ENCODE data around the gene LRP3.

DNA sequence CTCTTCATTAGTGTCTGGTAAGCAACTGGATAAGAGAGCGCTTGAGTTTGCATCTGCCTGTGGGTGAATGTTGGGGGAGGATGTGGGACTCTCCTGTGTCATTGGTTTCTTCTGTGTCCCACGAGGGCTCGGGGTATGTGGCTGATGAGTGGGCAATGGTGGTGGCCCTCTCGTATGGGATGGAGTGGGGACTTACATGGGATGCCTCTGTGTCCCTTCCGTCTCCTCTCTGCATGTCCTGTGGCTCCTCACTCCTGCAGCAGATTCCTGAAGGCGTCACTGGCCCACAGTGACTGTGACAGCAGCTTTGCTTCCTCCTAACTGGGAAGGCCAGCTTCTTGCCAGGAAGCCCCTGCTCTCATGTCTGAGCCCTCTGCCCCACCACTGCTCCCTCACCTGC, 2.6 kb upstream of the LRP3 start:
- TF ChIP-seq POLR2AphosphoS5 (IDR thresholded peaks at IDR 0.05; ENCODE audit: low read depth, low read length) (no peak), ZFX (IDR thresholded peaks at IDR 0.05) (no peak), CTCF (IDR thresholded peaks at IDR 0.05 in 2 of 3, conservative IDR thresholded peaks at IDR 0.05 in 1 of 3; ENCODE audit: borderline replicate concordance in 1 of 3, insufficient read depth in 1 of 3, low read depth in 2 of 3, low read length in 2 of 3) (no peak), CEBPB (IDR thresholded peaks at IDR 0.05; ENCODE audit: low read depth) (no peak), MAX (IDR thresholded peaks at IDR 0.05) (no peak), POLR2A (IDR thresholded peaks at IDR 0.05; ENCODE audit: borderline replicate concordance, extremely low read depth, insufficient read depth, insufficient read length) (no peak), EZH2phosphoT487 (IDR thresholded peaks at IDR 0.05; ENCODE audit: borderline replicate concordance) (no peak), RAD21 (IDR thresholded peaks at IDR 0.05; ENCODE audit: low read depth) (no peak)

All from HCT116 (cell line).